GM23338 (cell line): ENCODE results near the gene ZDHHC17. TPM values are rescaled to one million over a fixed set of nuclear protein-coding genes. Genes with fewer than 3 reads are reported as not detected.
A peak's percentile ranks its signal among the peaks of the same experiment; 100 is the strongest.

Source experiments
- ATAC-seq: fragments of 200-7000 bp; cut with Tn5 transposase; 3 replicates; pipeline ENCODE4 v1.9.1; 2020
- DNase-seq: peaks from one replicate; pipeline ENCODE4 v3.0.0-alpha.2; 2015; ENCODE audit warnings: low spot score
- H2AFZ ChIP-seq: fragments of 200-600 bp; sonication (generic); 2 replicates; pipeline ENCODE4 v1.8.0; 2016; ENCODE audit warnings: antibody characterized with exemption, mild to moderate bottlenecking, moderate library complexity
- H3F3A ChIP-seq: fragments of 200-600 bp; sonication (generic); replicated peaks from 2 replicates; pipeline ENCODE4 v1.8.0; 2017; ENCODE audit warnings: antibody characterized with exemption, mixed run types, low read depth
- H3K27ac ChIP-seq: fragments of 200-600 bp; sonication (generic); 2 replicates; pipeline ENCODE4 v1.6.1; 2016; ENCODE audit warnings: low read depth
- H3K27me3 ChIP-seq: fragments of 200-600 bp; sonication (generic); 2 replicates; pipeline ENCODE4 v1.8.0; 2016; ENCODE audit warnings: mild to moderate bottlenecking, mixed run types, moderate library complexity; ENCODE audit not compliant: insufficient read depth
- H3K36me3 ChIP-seq: fragments of 200-600 bp; sonication (generic); 2 replicates; pipeline ENCODE4 v1.8.0; 2016; ENCODE audit warnings: mild to moderate bottlenecking; ENCODE audit not compliant: insufficient read depth
- H3K4me1 ChIP-seq: fragments of 200-600 bp; sonication (generic); 2 replicates; pipeline ENCODE4 v1.8.0; 2016; ENCODE audit warnings: mild to moderate bottlenecking, moderate library complexity; ENCODE audit not compliant: insufficient read depth
- H3K4me2 ChIP-seq: fragments of 200-600 bp; sonication (generic); 2 replicates; pipeline ENCODE4 v1.7.1; 2017; ENCODE audit warnings: mixed run types
- H3K4me3 ChIP-seq: fragments of 200-600 bp; sonication (generic); 2 replicates; pipeline ENCODE4 v1.6.1; 2016; ENCODE audit warnings: mixed run types
- H3K79me2 ChIP-seq: fragments of 200-600 bp; sonication (generic); replicated peaks from 2 replicates; pipeline ENCODE4 v1.8.0; 2017; ENCODE audit warnings: mild to moderate bottlenecking; ENCODE audit not compliant: insufficient read depth
- H3K9me2 ChIP-seq: fragments of 200-600 bp; sonication (generic); 2 replicates; pipeline ENCODE4 v1.8.0; 2017; ENCODE audit not compliant: insufficient read depth
- H4K20me1 ChIP-seq: fragments of 200-600 bp; sonication (generic); replicated peaks from 2 replicates; pipeline ENCODE4 v1.8.0; 2017; ENCODE audit warnings: mild to moderate bottlenecking; ENCODE audit not compliant: insufficient read depth
- H3K27ac Mint-ChIP-seq: 2 replicates; pipeline ENCODE4 v1.8.0; 2020; ENCODE audit warnings: inconsistent platforms, mild to moderate bottlenecking, moderate library complexity, mixed read lengths
- H3K27me3 Mint-ChIP-seq: 3 replicates; pipeline ENCODE4 v1.8.0; 2022; ENCODE audit warnings: low read depth, mild to moderate bottlenecking, moderate library complexity, mixed read lengths, inconsistent platforms; ENCODE audit not compliant: insufficient read depth, poor library complexity
- H3K36me3 Mint-ChIP-seq: 3 replicates; pipeline ENCODE4 v1.8.0; 2021; ENCODE audit warnings: low read depth, mild to moderate bottlenecking, inconsistent platforms, moderate library complexity, mixed read lengths
- H3K4me1 Mint-ChIP-seq: 3 replicates; pipeline ENCODE4 v1.8.0; 2020; ENCODE audit warnings: mild to moderate bottlenecking, inconsistent platforms, mixed read lengths
- H3K4me3 Mint-ChIP-seq: 3 replicates; pipeline ENCODE4 v1.8.0; 2021; ENCODE audit warnings: moderate library complexity, mild to moderate bottlenecking, inconsistent platforms, mixed read lengths
- H3K9me3 Mint-ChIP-seq: 3 replicates; pipeline ENCODE4 v1.8.0; 2020; ENCODE audit warnings: moderate library complexity, mild to moderate bottlenecking, inconsistent platforms, mixed read lengths
- CTCF ChIP-seq, 2 experiments: fragments of 200-600 bp in 1 of 2; sonication (generic) in 1 of 2; conservative IDR thresholded peaks; 2 replicates each; pipeline versions ENCODE4 v1.5.1 to v1.6.1; 2016 to 2017; ENCODE audit warnings: antibody characterized with exemption in 2 of 2, low read depth in 2 of 2, mild to moderate bottlenecking in 2 of 2, moderate library complexity in 1 of 2
- ETS1 ChIP-seq: IDR thresholded peaks from 2 replicates; pipeline ENCODE4 v1.6.1; 2016; ENCODE audit warnings: antibody characterized with exemption
- EZH2 ChIP-seq: fragments of 200-600 bp; sonication (generic); IDR thresholded peaks from one replicate; pipeline ENCODE4 v1.8.0; 2017; ENCODE audit warnings: antibody characterized with exemption, mild to moderate bottlenecking, low read depth; ENCODE audit not compliant: unreplicated experiment
- EZH2phosphoT487 ChIP-seq: fragments of 200-600 bp; sonication (generic); IDR thresholded peaks from one replicate; pipeline ENCODE4 v1.8.1; 2018; ENCODE audit warnings: antibody characterized with exemption; ENCODE audit not compliant: unreplicated experiment
- JUNB ChIP-seq: IDR thresholded peaks from one replicate; pipeline ENCODE4 v1.6.1; 2016; ENCODE audit warnings: antibody characterized with exemption; ENCODE audit not compliant: unreplicated experiment
- NANOG ChIP-seq: IDR thresholded peaks from 2 replicates; pipeline ENCODE4 v1.6.1; 2016; ENCODE audit warnings: antibody characterized with exemption, borderline replicate concordance
- REST ChIP-seq: IDR thresholded peaks from one replicate; pipeline ENCODE4 v1.6.1; 2018; ENCODE audit warnings: antibody characterized with exemption; ENCODE audit not compliant: unreplicated experiment
- ZNF114 ChIP-seq: fragments of 250-450 bp; sonication (Bioruptor Pico); IDR thresholded peaks from 2 replicates; pipeline ENCODE4 v1.5.0; 2020; ENCODE audit warnings: mild to moderate bottlenecking, moderate library complexity
- ZNF331 ChIP-seq: fragments of 250-450 bp; sonication (Bioruptor Pico); IDR thresholded peaks from 2 replicates; pipeline ENCODE4 v1.5.0; 2020; ENCODE audit warnings: low read depth, mild to moderate bottlenecking, moderate library complexity
- ZNF462 ChIP-seq: fragments of 250-450 bp; sonication (Bioruptor Pico); IDR thresholded peaks from 2 replicates; pipeline ENCODE4 v1.5.0; 2020; ENCODE audit warnings: mild to moderate bottlenecking, moderate library complexity
- polyA plus RNA-seq: library from polyadenylated mRNA; unstranded; fragments of >200 nt; fragmentation: Nextera tagmentation; extraction: Ambion mirVana; gene quantifications from 2 replicates; pipeline ENCODE4 v1.2.1, GENCODE V29; 2016
- total RNA-seq: library from RNA; depleted of rRNA; stranded (reverse); fragments of >200 nt; shearing (Covaris generic); gene quantifications from 2 replicates; pipeline ENCODE4 v1.2.3, GENCODE V29; 2014

The ZDHHC17 gene
- total and polyA plus RNA-seq, 2 experiments from 2014 or later = 15.7 to 43.5 TPM

- TF ChIP-seq CTCF (conservative IDR thresholded peaks at IDR 0.05; ENCODE audit: low read depth in 2 of 2) (no peak), NANOG (no peak)
These were observed 119.2 kb downstream of the ZDHHC17 start (continued) for GRCh38 chr12:76883151-76883550.

- H3K9me3 Mint-ChIP-seq = no peaks in the 10 kb centered on the region
- H3K27ac Mint-ChIP-seq = no peak overlapping the region
- H3F3A ChIP-seq = no peaks in the 10 kb centered on the region
- no peak overlapping the region for H3K4me3 Mint-ChIP-seq
- H3K27me3 Mint-ChIP-seq = peaks cover 9% of the 10 kb centered on the region
- no peaks in the 10 kb centered on the region for H3K36me3 ChIP-seq
- ATAC-seq (no peak), DNase-seq (no peak)
- peaks cover 6% of the 10 kb centered on the region for H3K4me1 ChIP-seq
- H3K27me3 ChIP-seq = no peaks in the 10 kb centered on the region
- H4K20me1 ChIP-seq = no peaks in the 10 kb centered on the region
- no peak overlapping the region for H3K4me2 ChIP-seq
- no peak overlapping the region for H3K27ac ChIP-seq
- H3K36me3 Mint-ChIP-seq = no peaks in the 10 kb centered on the region; the same call in 2 of the 3 replicates
- H3K9me2 ChIP-seq = no peaks in the 10 kb centered on the region
- H2AFZ ChIP-seq = 0 out of 2 replicates have a peak overlapping the region, but pooled peaks have one; percentile 60
- H3K4me1 Mint-ChIP-seq = peaks cover 16% of the 10 kb centered on the region
- H3K79me2 ChIP-seq = no peaks in the 10 kb centered on the region
- H3K4me3 ChIP-seq = no peak overlapping the region
- no peak for TF ChIP-seq ZNF114 (CRISPR knock-in tag)
- no peak for TF ChIP-seq ZNF331 (CRISPR knock-in tag)
- no peak for TF ChIP-seq JUNB
- TF ChIP-seq REST = no peak
- no peak for TF ChIP-seq ZNF462 (CRISPR knock-in tag)
- no peak for TF ChIP-seq ETS1
- TF ChIP-seq EZH2 = no peak
- no peak for TF ChIP-seq EZH2phosphoT487
- no peak for TF ChIP-seq CTCF (conservative IDR thresholded peaks at IDR 0.05; ENCODE audit: low read depth in 2 of 2)
These were observed 119.9 kb downstream of the ZDHHC17 start for GRCh38 chr12:76883811-76884210.
